Hematopoietic multipotent progenitor cell treated with erythropoietin and hydrocortisone succinate and interleukin-3 and kit ligand, for 8 days (in vitro differentiated cells): ENCODE results near the gene CCR3.

Experiments used
- DNase-seq: peaks from one replicate; pipeline ENCODE4 v3.0.0-alpha.2; 2015

CCR3 gene

GRCh38 chr3:46277476-46277875 lies 35.2 kb downstream of the CCR3 start:
- no peak for DNase-seq

- DNase-seq: no peak
Measured at GRCh38 chr3:46278816-46279672, 36.8 kb downstream of the CCR3 start.

- DNase-seq: peak; percentile 29
Measured at GRCh38 chr3:46280105-46280797, 38.0 kb downstream of the CCR3 start.

GRCh38 chr3:46281551-46281950 lies 39.3 kb downstream of the CCR3 start:
- no peak for DNase-seq

GRCh38 chr3:46282041-46282440 lies 39.8 kb downstream of the CCR3 start:
- no peak for DNase-seq

GRCh38 chr3:46282696-46283095 lies 40.4 kb downstream of the CCR3 start:
- no peak for DNase-seq

DNA sequence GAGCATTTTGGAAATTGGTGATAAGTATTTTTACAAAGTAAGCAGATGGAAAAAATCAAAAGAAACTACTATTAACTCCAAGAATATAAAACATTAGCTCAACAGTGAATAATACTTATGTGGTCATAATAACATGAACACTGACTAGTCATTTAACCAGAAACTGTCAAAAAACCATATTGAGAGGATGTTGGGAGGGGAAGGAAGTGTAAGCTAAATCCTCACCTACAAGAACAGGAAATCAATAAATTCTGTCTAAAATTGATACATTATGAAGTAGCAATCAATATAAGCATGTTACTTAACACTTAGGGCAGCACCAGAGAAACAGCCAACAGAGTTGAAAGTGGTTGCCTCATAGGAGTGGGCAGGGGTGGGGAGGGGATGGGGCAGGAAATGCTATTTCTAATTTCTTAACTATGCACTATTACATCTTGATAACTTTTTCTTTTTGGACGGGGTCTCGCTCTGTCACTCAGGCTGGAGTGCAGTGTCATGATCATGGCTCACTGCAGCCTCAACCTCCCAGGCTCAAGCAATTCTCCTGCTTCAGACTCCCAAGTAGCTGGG lies 41.7 kb downstream of the CCR3 start:
- no peak for DNase-seq

GRCh38 chr3:46284981-46285683 lies 42.9 kb downstream of the CCR3 start:
- no peak for DNase-seq

- no peak for DNase-seq
Measured at GRCh38 chr3:46285931-46286619, 43.8 kb downstream of the CCR3 start.

GRCh38 chr3:46286947-46287565 lies 44.8 kb downstream of the CCR3 start:
- no peak for DNase-seq

DNA sequence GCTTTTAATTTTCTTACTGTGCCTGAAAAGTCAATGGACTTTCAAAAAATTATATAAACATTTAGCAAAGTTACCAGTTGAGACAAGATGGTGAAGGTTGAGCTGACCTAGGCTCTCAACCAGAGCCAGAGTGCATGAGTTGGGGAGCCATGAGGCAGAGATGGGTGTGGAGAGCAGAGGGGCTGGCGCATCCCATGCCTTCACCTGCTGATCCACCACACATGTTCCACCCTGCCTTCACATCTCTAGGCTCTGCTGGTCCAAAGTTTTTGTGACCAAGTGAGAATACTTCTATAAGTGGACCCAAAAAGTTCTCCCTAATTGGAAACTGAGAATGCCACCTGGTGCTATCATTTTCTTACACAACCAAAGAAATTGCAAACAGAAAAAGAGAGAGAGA lies 47.3 kb downstream of the CCR3 start:
- no peak for DNase-seq

- no peak for DNase-seq
Measured at GRCh38 chr3:46289966-46290365, 47.7 kb downstream of the CCR3 start.

DNA sequence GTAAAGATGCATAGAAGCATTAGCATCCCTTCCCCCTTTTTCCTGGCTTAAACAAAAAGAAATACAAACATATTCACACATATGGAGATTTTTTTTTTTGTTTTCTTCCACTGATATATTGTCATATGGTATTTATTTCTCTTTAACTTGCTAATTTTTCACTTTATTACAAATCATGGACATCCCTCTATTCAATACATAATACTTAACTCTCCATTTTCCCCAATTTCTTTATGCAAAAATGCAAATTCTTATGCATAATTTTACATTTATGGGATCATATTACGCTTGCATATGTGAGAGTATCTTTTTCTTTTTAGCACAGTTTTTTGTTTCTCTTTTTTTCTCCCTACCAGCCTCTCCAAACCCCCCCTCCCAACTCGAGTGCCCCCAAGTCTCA lies 48.8 kb downstream of the CCR3 start:
- DNase-seq: no peak

DNA sequence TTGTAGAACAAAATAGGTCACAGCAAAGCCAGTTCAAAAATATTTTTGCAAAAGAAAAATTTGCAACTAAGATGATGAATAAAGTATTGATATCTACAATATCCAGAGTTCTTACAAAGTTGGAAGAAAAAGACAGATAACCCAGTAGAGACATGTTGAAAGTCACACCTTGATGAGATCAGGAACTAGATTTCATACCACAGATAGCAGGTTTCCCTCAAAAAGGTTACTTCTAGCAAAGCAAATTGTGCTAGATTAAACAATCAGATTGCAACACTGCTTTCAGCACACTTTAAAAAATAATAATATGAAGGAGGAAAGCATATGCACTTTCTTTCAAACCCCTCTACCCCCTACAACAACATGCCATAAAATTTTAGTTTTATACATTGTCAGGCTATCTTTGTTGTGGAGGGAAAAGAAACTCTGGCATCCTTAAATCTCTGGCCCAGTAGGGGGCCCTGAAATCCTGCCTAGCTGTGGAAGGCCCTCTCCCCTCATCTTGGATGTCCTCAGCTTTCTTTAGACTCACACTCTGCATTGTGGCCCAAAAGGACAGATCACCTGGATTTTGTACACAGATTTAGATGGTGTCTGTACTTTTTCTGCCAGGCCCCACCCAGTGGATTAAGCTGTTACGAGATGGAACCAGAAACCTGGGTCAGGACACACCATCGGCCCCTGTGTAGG lies 50.9 kb downstream of the CCR3 start:
- DNase-seq: no peak

DNA sequence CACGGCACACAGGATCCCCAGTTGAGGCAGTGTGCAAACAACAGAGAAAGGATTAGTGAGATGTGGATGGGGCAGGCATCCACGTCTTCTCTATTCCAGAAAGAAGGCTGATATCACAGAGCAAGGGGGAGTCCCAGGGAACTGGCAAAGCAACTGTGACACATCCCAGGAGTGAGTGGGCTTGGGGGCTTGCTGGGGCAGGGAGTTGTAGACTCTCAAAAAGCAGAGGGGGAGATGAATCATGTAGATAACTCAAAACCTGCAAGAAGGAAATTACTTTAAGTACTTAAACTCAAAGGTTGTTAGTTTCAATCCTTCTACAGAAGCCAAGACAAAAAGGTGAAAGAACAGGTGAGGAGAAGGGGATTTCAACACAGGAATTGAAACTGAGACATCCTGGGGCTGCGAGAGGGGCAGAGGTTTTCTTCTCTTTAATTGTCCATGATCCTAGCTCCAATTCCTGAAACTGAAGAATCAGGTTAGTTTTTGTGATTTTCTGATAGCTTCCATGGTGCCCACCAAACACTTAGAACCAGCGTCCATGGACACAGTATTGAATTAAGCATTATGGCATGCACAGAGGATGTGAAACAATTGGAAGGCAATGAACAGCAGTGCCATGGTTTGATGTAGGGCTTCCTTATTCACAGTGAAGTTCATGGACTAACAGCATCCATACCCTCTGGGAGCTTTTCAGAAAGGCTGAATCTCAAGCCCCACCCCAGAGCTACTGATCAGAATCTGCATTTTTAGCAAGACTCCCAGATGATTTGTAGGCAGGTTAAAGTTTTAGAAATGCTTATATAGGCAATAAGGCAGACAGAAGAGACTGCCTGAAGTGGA lies 52.0 kb downstream of the CCR3 start:
- DNase-seq: no peak

DNA sequence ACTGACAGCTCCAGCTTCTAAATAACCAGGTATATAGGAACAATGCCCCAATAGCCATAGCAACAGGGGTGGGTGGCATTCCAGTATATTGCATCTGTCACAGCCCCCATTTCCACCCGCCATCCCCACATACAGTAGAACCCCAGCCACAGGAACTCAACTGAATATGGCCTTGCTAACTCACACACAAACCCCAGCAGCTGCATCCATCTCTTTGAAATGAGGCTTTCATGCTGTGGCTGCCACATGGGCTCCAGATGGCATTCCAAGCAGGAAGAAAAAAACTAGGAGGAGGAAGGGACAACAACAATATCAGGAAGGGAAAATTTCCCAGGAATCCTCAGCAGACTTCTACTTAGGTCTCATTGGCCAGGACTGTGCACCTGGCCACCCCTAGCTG lies 54.6 kb downstream of the CCR3 start:
- DNase-seq: no peak

GRCh38 chr3:46297658-46298423 lies 55.6 kb downstream of the CCR3 start:
- DNase-seq: peak; percentile 38

DNA sequence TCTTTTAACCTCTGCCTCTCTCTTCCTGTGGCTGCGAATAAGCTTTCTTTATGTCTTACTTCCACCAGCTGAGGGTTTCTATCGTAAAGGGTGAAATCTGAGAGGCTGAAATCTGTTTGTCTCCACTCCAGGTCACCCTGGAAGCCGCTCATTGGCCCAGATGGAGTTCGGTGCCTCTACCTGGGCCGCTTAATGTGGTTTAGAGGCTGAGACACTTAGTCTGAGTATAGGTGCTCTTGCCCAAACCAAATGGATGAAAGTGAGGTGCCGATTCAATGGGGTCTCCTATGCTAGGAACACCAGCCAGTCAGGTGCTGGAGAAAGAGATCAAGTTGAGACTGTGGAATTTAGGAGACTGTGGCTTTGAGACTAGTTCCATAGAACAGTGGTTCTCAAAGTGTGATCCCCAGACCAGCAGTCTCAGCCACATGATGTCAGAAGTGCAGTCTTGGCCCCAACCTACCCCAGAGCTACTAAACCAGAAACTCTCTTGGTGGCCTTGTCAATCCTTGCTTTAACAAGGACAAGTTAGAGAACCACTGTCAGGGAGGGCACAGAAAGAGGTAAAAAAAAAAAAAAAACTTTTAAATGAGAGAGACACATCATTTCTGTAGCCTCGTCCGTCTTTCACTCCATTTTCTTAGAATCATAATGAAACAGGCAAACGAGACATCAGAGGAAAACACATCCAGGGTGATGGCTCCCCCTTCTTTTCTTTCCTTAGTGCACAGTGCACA lies 56.8 kb downstream of the CCR3 start:
- DNase-seq: no peak
